T-helper 9 cell (primary cell): Measurements from ENCODE around the gene CEP85L.

ENCODE experiments used
- DNase-seq: peaks from one replicate; pipeline ENCODE4 v3.0.0-alpha.2; 2020
- total RNA-seq, 2 donors: gene quantifications; one replicate each; lab custom pipeline; 2026; lab: John Stamatoyannopoulos, UW

Gene CEP85L
- total RNA-seq: 119 to 199 reads per million in 2 donors

- peak; percentile 90 for DNase-seq
Observed at GRCh38 chr6:118651282-118652050, at the start of gene CEP85L. Gene CEP85L, minus strand, starts transcription at chr6:118651591. Its CDS starts 322 bp downstream, at chr6:118651269.

GRCh38 chr6:118700531-118700930, 49.1 kb upstream of the CEP85L start:
- DNase-seq: no peak

GRCh38 chr6:118697554-118697953, 46.2 kb upstream of the CEP85L start:
- DNase-seq: no peak

GRCh38 chr6:118696271-118696670, 44.9 kb upstream of the CEP85L start:
- no peak for DNase-seq

- no peak for DNase-seq
Observed at GRCh38 chr6:118693562-118693961, 42.2 kb upstream of the CEP85L start.

GRCh38 chr6:118685823-118686449, 34.5 kb upstream of the CEP85L start:
- no peak for DNase-seq

GRCh38 chr6:118683881-118684872, 32.8 kb upstream of the CEP85L start:
- no peak for DNase-seq

GRCh38 chr6:118680452-118681095, 29.2 kb upstream of the CEP85L start:
- no peak for DNase-seq

- no peak for DNase-seq
Observed at GRCh38 chr6:118679327-118679901, 28.0 kb upstream of the CEP85L start.

GRCh38 chr6:118678866-118679265, 27.5 kb upstream of the CEP85L start:
- no peak for DNase-seq

- no peak for DNase-seq
Observed at GRCh38 chr6:118677193-118677592, 25.8 kb upstream of the CEP85L start.

- DNase-seq: no peak
Observed at GRCh38 chr6:118675225-118675624, 23.8 kb upstream of the CEP85L start.

- DNase-seq: no peak
Observed at GRCh38 chr6:118674772-118675171, 23.4 kb upstream of the CEP85L start.

- no peak for DNase-seq
Observed at GRCh38 chr6:118672678-118673077, 21.3 kb upstream of the CEP85L start.

GRCh38 chr6:118669561-118669960, 18.2 kb upstream of the CEP85L start:
- no peak for DNase-seq

- no peak for DNase-seq
Observed at GRCh38 chr6:118668761-118669385, 17.5 kb upstream of the CEP85L start.

GRCh38 chr6:118667988-118668387, 16.6 kb upstream of the CEP85L start:
- no peak for DNase-seq

- DNase-seq: no peak
Observed at GRCh38 chr6:118665011-118665410, 13.6 kb upstream of the CEP85L start.

GRCh38 chr6:118663993-118664985, 12.9 kb upstream of the CEP85L start:
- DNase-seq: no peak

GRCh38 chr6:118661831-118662230, 10.4 kb upstream of the CEP85L start:
- DNase-seq: no peak
